ENCODE measurements around the gene SLC25A21.

Gene SLC25A21

DNA sequence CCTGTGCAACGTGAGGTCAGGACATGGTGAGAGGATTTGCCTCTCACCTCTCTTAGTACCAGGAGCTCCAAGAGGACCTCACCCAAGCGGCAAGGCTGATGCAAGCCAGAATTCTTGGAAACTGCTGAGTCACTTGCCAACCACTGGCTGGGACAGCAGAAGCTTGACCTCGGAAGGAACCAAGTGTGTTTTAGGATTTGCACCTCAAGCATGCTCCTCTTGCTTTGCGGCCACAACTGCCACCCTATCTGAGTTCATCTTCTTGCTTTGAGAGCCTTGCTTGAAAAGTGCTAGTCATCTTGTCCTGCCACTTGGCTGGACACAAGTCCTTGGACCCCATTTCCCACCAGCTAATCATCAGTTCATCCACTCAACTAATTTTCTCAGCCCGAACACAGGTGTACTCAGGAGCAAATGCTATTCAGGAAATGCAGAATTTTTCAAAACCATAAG, 195.8 kb downstream of the SLC25A21 start:
- peak; percentile 71 for DNase-seq

DNA sequence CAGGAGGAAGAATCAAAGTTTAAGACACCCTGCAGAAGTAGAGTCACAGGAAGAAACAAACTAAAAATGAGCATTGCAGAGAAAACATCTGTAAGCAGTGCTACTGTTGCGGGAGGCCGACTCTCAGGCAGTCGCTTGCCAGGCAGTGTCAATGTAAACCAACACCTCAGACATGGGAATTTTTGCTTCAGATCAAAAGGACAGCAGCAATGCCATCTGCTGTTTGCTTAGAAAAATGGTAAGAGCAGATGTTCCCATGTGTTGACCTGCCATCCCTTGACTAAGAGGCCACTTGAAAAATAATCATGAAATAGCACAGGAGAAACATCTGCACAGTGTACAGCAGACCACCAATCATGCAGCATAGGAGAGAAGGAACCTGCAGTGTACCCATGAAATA, 196.6 kb downstream of the SLC25A21 start:
- DNase-seq: peak; percentile 92

DNA sequence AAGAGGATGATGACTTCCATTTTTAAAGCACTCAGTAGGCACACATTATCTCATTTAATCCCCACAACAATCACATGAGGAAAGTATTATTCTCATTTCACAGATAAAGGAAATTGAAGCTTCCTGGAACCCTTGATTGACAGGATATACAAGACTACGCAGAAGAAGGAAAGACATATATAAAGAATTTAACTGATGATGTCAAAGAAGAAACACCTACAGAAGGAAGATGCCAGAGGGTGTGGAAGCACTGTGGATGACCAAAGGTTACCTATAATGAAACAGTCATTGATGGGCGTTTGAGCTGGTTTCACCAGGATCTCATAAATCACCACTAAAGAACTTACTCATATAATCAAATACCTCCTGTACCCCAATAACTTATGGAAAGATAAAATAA, 197.4 kb downstream of the SLC25A21 start:
- DNase-seq: peak; percentile 2

DNA sequence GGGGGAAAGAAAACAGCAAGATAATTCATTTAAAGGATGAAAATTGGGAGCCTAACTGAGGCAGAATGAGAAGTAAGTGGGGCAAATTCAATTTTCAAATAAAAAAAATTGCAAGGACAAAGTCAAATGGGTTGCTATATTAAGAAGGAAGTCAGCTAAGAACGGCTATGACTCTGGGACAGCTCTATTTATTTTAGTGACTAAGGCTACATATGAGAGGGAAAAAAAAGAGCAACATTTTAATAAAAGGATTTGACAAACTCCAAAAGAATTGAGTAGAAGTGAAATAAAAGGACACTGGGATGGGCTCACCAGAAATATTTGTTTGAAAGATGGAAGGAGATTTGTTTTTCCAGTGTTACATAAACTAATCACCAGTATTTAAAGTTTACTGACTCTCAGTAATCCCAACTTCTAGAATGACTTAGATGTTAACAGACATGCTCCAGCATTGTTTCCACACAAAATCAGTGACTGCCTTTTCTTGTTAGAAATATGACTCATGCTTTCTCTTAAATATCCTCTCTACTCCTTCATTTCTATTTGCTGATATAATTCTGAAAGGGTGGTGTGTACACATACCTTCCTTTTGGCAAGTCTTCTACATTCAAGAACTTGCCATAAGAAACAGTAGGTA, 198.5 kb downstream of the SLC25A21 start:
- peak; percentile 41 for DNase-seq

DNA sequence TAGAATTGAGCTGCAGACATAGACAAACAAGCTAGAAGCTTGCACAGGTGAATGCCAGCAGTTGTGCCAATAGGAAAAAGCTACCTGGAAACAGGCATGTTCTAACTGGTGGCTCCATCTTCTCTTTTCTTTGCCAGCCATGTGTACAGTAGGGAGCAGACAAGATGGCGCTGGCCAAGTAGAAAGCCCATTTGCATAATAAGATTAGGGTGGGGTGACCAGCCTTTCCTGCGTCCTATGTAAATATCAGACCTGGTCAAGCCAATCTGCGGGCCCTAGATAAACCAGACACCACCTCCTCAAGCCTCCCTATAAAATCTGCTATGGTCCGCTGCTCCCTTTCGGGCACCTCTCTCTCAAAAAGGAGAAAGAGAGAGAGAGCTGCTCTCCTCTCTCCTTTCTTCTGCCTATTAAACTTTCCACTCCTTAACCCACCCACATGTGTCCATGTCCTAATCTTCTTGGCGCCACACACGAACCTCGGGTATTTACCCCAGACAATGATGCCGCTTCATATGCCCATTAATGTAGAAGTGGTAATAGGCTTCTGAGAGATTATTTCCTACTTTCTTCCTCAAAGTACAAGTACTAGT, 201.0 kb downstream of the SLC25A21 start:
- peak; percentile 9 for DNase-seq

DNA sequence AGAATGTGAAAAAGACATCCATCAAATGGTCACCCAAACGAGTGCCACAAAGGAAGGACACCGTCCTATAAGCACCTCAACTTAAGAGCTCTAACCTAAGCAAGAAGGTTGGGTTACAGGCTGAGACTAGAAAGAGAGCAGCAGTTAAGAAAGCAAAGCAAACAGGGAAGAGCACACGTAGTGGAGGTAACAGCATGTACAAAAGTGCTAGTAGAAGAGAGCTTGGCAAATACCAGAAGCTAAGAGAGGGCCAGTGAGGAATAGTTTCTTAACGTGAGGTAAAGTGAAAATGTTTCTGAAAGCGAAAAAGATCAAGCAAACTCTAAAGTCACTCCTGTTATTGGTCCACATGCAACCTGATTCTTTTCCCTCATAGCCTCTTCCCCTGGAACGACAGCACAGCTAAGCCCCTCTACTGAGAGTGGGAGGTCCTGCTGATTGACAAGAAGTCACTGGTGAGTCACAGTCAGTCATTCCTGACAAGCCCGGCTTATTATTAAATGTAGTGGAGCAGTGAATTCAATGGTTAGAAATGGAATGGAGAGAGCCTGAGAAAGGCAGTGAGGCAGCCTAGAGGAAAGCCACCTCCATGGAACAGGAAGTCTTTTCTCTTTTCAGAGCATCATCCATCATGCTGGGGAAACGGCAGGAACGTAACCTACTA, 204.4 kb downstream of the SLC25A21 start:
- DNase-seq: no peak

DNA sequence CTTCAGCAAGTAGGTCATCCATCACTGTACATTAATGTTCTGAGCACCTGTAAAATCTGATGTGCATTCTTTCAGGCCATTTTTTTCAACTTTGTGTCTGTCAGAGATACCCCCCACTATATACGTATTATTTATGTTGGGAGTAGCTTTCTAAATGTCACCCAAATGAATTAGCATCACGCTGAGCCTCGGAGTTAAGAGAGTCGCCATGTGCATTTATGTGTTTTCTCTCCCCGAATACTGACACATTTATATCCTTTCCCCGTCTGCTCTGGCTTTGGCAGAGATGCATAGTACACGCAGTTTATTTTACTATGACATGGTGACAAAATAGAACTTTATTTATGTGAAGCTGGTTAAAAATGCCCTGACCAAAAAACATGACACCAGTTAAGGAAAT, 216.4 kb downstream of the SLC25A21 start:
- DNase-seq: no peak

DNA sequence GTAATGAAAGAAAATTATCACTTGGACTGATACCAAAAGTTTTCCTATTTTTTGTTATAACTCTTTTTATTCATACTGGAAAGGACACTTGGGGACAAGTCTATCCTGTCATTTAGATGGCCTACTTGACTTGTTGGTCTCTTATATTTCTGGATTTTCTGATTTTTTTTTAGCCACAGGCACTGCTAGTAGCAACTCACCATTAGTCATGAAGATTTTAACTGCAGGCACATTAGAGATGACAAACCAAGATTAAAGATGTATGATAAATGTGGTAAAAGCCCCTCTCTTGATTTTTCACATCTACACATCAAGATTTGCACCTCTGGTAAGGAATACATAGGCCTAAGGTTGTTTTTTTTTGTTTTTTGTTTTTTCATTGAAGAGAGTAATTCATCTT, 217.0 kb downstream of the SLC25A21 start:
- no peak for DNase-seq

DNA sequence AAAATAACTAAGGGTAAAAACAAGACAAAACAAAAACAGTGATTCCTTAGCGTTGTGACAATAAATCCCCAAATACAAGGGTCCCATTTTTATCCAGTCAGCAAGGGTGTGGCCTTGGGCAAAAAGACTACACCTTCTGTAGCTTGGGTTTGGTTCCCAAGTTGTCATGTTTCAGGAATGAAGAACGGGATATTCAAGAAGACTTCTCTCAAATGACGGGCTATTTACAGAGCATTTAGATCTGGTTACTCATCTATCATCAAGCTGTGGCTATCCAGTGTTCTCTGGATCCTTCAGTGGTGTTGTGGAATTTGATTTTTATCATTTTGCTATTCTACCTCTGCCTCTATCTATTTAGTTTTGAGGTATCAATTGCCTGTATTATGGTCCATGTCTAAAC, 219.7 kb downstream of the SLC25A21 start:
- DNase-seq: no peak

DNA sequence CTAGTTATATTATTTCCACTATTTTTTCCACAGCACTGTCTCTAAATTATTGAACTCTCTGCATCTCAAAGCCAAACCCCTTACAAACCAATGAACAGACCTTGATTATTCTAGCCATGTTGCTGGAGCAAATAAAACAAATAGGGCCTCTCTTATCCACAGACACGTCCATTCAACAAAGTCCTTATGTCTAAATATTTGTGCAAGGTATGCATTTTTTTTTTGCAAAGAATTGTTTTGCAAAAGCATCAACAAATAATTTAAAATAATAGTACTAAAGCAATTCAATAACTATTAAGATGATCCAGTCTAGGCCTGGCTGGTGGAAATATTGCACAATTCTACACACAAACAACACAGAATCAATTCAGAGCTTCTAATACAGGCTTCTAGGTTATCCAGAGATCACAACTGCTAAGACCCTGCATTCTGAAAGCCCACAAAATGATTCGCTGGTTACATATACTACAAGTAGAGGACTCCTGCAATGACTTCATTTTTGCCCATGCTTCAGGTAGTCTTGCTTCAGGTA, 221.0 kb downstream of the SLC25A21 start:
- no peak for DNase-seq

DNA sequence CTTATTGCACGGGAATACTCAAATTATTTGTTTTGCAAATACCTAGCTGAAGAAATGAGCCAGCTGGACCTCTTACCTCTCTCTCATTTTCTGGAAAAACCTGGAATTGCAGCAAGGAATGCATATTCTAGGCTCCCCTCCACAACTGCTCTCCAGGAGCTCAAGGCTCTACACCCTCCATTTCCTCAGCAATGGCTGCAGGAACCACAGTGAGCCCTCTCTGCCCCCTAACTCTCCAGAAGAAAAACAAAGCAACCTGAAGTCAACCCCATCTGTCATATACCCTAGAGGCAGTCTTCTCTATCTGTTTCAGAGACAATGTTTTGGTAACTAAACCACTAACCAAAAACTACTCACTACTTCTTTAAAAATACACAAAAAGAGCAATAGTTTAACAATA, 221.6 kb downstream of the SLC25A21 start:
- no peak for DNase-seq

DNA sequence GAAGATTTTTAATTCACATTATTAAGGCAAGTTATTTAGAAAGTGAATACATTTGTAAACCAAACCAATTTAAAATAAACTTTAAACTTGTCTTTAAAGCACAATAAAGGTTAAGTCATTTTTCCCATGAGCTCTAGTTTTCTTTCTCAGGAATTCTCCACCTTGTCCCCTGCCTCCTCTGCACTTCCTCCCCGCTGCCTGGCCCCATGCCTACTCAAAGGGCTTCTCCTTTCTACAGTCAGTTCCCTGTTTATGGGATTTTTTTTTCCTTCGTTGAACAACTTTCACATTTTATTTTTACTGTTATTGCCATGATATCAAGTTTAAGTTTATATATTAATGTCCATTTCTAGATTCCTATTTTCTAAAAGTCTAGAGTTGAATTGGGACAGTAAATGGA, 223.0 kb downstream of the SLC25A21 start:
- DNase-seq: no peak

DNA sequence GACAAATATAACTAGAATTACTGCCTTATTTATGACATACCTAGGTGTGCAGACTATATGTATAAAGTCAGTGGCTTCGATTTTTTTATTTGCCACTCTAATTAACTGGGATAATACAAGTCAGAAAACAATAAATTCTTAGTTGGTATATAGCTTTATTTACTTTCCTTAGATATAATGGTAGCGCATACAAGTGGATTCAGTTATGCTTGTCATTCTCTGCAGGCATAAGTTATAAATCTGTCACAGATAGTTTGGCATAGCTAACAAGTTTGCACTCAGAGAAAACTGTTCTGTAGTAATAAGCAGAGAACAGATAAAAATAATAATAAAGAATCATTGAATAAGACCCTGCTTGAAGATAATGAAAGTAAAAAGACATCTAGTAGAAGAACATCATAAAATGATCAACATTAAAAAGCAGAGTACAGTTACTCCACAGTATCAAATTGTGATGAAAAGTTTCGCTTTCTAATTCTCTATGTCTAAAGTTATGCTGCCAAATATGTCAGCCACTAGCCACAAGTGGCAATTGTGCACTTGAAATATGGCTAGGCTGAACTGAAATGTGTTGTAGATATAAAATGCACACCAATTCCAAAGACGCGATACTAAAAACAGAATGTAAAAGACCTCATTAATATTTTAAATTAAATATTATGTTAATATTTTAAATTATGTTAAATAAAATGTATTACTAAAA, 224.1 kb downstream of the SLC25A21 start:
- DNase-seq: no peak

DNA sequence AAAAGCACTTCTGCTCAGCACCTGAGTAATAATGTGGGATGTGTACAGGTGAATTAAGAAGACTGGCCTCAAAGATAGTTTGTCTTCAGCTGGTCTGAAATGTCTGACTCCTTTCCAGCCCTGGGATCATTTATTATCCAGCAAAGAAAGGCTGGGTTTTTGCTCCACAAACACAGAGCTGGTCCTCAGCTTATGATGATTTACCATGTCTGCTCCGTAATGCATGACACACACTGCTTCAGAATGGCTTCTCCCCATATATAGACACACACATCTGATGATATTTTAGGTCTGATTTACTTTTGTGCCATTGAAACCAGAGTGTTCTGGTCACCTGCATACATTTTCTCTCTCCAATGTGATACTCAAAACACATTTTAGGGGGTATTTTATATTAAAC, 225.0 kb downstream of the SLC25A21 start:
- no peak for DNase-seq

DNA sequence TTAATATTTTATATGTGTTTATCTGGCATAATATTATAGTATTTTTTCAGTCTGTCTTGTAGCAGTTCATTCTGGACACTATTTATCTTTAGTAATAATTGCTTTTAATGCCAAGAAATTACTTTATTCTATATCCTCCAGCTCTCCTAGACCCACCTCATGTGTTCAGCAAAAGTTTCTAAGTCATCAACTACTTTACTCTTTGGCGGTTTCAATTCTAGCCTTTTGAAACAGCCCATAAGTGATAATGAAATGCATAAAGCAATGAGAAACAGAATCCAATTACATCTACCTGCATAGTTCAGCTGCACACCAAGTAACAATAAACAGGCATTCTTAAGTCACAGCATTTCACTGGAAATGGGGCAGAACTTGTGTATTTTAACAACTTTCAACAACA, 225.5 kb downstream of the SLC25A21 start:
- DNase-seq: no peak

DNA sequence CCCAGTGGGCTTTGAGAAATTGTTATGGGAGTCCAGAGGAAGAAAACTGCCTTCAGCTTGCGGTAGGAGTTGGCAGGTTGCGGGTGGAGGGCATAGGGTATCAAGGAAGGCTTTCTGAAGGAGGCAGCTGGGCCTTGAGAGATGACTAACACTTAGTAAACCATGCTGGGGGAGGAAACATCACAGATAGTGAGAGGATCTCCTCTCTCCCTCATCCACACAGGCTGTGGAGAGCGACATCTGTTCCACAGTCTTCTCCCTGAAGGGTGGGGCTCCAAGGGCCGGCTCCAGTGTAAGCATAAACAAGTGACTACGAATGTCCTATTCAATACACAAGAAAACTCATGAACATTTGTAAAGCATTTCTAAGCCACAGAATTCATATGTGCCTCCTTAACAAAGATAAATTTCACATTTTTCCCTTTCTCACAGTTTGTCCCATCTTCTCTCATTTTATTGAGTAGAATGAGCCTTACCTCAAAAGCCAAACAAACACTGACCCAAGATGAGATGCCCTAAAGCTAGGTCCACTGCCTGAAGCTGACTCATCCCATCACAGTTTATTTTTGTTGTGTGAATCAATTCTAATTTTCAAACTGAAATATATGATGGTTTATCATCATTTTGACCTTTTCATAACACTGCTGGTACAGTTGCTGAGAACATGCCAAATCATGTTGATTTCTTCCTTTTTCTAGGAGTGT, 227.9 kb downstream of the SLC25A21 start:
- DNase-seq: peak; percentile 2

DNA sequence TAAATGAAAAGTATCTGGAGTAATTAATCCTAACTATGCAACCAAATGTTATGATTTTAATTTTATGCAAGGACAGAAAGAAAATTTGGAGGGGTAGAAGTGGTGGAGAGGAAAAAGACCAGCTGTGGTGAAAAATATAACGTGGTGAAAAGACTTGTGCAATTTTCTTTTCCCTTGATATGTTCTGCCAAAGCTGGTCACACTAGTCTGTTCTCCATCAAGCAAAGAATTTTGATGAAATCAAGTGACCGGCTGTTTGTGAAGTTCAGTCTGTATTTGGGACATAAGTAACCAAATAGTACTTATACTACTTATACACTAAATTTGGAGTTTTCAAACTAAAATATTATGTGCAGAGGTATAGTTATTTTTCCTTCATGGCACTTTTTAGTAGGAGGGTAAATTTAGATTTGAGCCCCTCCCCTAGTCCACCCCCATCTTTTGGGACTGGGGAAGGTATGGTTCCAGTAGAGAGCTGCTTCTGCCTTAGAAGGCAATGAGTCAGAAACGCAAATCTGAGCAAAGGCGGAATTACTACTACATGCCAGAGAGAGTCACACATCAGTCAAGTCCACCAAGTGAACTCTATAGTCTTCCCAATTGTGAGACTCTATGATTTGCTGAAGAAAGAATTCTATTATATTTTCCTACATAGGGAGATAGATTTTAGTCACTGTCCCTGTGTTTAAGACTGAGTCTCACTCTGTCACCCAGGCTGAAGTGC, 229.7 kb downstream of the SLC25A21 start:
- no peak for DNase-seq

DNA sequence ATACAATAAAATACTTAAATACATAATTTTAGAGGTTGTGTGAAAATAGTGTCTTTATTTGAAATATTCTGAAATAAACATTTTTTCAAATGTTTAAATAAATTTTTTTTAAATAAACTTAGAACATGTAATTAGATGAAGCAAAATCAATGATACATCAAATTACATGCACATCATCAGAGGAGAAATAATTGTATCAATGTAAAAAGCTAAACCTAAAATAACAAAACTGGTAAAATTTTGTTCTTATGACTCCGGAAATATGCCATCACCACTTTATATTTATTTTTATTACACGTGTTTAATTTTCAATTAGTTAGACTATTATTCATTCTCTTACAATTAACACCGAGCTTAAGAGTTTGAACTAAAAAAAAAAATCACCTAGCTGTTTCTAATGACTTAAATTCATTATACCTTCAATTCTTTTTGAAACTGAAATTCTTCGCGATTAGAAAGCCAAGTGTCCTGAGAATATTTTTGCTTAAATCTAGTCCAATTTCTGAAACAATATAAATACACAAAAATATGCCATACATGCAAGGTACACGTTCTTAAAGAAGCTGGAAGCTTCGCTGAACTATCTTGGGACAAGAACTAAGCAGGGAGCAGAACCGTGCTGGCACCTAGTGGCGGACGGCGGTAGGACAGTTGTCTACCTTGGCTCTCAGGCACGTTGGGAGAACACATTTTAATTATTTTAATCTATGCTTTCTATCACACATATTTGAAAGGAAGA, 230.5 kb downstream of the SLC25A21 start:
- peak; percentile 75 for DNase-seq

DNA sequence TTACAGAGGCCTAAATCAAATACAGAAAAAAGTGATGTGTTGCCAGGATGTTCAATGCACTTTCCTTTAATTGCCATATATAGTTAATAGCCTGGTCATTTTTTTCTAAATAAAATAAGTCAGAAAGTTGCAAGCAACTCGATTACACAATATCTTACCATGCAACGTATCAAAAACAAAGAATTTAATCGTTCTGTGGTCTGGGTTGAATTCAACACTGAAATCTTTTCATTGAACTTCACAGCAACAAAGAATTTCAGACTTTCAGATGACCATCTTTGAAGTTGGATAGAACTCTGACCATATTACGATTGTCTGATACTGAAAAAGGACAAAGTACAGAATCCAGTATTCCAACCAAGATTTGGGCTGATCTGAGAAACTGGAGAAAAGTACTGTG, 231.9 kb downstream of the SLC25A21 start:
- no peak for DNase-seq

DNA sequence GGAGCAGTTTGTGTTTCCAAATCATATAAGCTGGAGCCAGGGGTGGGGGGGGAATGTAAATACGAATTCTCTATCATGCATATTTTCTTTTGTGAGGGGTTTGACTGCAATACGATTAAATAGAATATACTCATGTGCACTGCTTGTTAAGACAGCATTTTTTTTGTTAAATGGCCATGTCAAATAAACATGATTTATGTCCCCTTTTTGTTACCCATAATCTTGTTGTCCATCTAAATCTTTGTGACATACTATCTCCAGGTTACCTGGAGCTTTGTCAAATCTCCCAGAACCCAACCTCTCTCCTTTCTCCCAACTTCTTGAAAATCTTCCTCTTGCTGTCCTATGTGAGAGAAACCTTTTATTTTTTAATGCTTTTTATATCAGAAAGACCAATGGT, 233.1 kb downstream of the SLC25A21 start:
- no peak for DNase-seq

DNA sequence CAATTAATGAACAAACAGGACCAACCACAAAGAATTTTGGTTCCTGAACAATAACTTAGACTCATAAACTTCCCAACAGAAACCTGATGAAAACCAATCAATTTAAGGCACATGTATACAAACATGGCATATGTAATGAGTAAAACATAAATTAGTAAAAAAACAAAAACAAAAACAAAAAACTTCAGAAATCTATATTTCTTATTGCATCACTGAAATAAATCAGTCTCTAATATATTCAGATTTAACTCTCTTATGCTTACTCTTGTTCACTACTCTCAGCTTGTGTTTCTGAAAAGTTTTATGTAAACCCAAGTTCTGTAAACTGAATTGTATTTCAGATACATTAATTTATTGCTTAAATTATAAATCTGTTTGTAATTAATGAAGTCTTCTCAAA, 233.7 kb downstream of the SLC25A21 start:
- no peak for DNase-seq

Measured in DMS53 (cell line).